GM18870 (cell line): Measurements from ENCODE around the gene DYNC2H1.

ENCODE experiments used
- ATAC-seq: cut with Tn5 transposase; IDR thresholded peaks from one replicate; pipeline ENCODE4 v1.9.1; 2021; ENCODE audit warnings: moderate library complexity; ENCODE audit not compliant: unreplicated experiment

The DYNC2H1 gene

GRCh38 chr11:103108933-103109817 is at the start of gene DYNC2H1:
Gene DYNC2H1 (plus strand): TSS chr11:103109426. CDS start chr11:103109575, 149 bp downstream.
- ATAC-seq: peak; percentile 96

GRCh38 chr11:103061656-103062055 is 47.6 kb upstream of the DYNC2H1 start:
- ATAC-seq: no peak

DNA sequence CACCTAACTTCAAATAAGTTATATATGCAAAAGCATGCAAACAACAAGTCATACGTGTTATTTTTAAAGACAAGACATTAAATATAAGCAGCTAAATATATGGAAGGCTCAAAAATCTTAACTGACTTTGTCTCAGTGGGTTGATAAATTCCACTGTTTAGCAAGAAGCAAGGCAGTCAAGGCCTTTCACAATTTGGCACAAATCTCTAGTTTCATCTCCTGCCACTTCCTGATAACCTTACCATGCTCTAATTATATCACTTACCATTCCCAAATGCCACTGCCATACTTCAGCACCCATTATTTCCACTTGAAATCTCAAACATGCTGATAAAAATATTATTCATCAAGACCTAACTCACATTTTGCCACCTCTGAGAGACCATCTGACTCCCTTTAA is 42.1 kb upstream of the DYNC2H1 start:
- ATAC-seq: no peak

GRCh38 chr11:103069367-103069766 is 39.9 kb upstream of the DYNC2H1 start:
- no peak for ATAC-seq

GRCh38 chr11:103070142-103070541 is 39.1 kb upstream of the DYNC2H1 start:
- ATAC-seq: peak; percentile 42

DNA sequence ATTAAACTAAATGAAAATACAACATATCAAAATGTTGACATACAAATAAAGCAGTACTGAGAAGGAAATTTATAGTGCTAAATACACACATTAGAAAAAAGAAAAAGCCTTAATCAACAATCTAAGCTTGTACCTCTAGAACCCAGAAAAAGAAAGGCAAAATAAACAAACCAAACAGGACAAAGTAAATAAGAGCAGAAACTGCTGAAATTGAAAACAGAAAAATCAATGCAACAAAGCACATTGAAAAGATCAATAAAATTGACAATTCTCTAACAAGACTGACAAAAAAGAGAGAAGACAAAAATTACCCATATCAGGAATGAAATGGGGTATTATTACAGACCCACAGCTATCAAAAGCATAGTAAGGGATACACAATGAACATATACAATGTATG is 38.2 kb upstream of the DYNC2H1 start:
- no peak for ATAC-seq

GRCh38 chr11:103076361-103076760 is 32.9 kb upstream of the DYNC2H1 start:
- no peak for ATAC-seq

- ATAC-seq: no peak
Observed at GRCh38 chr11:103077554-103077953, 31.7 kb upstream of the DYNC2H1 start.

GRCh38 chr11:103078710-103079109 is 30.5 kb upstream of the DYNC2H1 start:
- no peak for ATAC-seq

DNA sequence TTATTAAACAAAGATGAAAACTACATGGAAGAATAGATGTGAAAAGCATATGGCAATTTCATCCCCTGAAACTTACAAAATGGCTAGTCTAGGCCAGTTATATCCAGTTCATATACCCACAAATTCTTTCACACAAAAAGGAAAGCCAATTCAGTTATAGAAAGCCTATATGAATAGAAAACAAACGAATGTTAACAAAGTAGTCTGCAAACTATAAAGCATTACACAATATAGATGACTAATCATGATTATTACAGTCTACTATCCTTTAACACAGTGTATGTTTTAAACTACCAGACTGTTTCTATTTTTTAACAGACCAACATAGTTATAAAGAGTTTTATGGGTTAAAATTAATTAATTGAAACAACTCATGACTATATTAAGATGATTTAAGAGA is 29.4 kb upstream of the DYNC2H1 start:
- no peak for ATAC-seq

- no peak for ATAC-seq
Observed at GRCh38 chr11:103085758-103086365, 23.4 kb upstream of the DYNC2H1 start.

DNA sequence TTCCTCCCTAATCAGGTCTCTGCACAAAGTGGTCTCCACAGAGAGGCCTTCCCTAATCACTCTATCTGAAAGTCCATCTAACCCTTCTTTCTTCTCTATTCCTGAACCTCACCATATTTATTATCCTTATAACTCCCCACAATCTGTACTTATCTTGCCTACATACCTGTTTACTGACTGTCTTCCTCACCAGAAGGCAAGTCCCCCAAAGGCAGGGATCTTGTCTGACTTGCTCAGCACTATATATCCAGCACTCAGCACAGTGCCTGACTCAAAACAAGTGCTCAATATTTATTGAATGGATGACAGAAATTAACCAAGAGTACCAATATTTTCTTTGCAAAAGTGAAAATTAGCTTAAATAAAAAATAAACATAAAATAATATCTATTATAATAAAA is 22.8 kb upstream of the DYNC2H1 start:
- ATAC-seq: no peak

- ATAC-seq: peak; percentile 24
Observed at GRCh38 chr11:103091064-103091800, 18.0 kb upstream of the DYNC2H1 start.

GRCh38 chr11:103091801-103092524 is 17.3 kb upstream of the DYNC2H1 start, which contains the start of gene DCUN1D5:
Gene DCUN1D5 (minus strand): TSS chr11:103092160. CDS start chr11:103091872, 288 bp downstream.
- ATAC-seq: peak; percentile 98

- ATAC-seq: no peak
Observed at GRCh38 chr11:103097279-103097678, 11.9 kb upstream of the DYNC2H1 start.

DNA sequence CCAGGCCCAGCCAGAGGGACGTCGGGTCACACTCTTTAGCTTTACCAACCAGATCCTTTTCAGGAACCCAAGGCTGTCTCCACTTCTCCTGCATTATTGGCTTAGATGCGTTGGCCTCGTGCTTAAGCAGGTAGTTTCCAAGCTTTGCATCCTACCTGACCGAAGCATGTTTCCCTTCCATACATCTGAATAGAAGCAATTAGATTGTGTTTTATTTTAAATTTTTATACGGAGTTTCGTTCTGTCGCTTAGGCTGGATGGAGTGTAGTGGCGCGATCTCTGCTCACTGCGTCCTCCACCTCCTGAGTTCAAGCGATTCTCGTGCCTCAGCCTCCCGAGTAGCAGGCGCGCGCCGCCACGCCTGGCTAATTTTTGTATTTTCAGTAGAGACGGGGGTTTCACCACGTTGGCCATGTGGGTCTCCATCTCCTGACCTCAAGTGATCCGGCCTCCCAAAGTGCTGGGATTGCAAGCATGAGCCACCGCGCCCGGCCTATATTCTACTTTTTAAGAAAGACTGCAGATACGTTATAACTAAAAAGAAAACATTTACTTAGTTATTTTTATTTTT is 677 bp downstream of the DYNC2H1 start:
- peak; percentile 0 for ATAC-seq

GRCh38 chr11:103110391-103110790 is 1.2 kb downstream of the DYNC2H1 start:
- ATAC-seq: no peak

GRCh38 chr11:103111400-103111799 is 2.2 kb downstream of the DYNC2H1 start:
- no peak for ATAC-seq

- ATAC-seq: no peak
Observed at GRCh38 chr11:103112364-103112763, 3.1 kb downstream of the DYNC2H1 start.

- no peak for ATAC-seq
Observed at GRCh38 chr11:103114836-103115235, 5.6 kb downstream of the DYNC2H1 start.
